Neural cell (in vitro differentiated cells): Measurements from ENCODE around the gene TRIM29. TPM values are rescaled to one million over a fixed set of nuclear protein-coding genes. Genes with fewer than 3 reads are reported as not detected.

Experiments used
- H2AFZ ChIP-seq: fragments of 200-600, 300-800 bp; sonication (generic), shearing (Covaris generic); 2 replicates; pipeline ENCODE4 v1.6.0; 2014; ENCODE audit warnings: low read depth, mild to moderate bottlenecking, antibody characterized with exemption, low read length, moderate library complexity
- H3F3A ChIP-seq: fragments of 200-600 bp; shearing (Covaris generic); 2 replicates; pipeline ENCODE4 v1.6.1; 2016; ENCODE audit warnings: mild to moderate bottlenecking, moderate library complexity, mixed read lengths, antibody characterized with exemption, low read length; ENCODE audit not compliant: insufficient read depth, poor library complexity, severe bottlenecking
- H3K27ac ChIP-seq: fragments of 200-600, 300-800 bp; sonication (generic), shearing (Covaris generic); 2 replicates; pipeline ENCODE4 v1.5.1; 2014; ENCODE audit warnings: mild to moderate bottlenecking, low read length, moderate library complexity
- H3K27me3 ChIP-seq: fragments of 300-800, 200-600 bp; sonication (generic), shearing (Covaris generic); 2 replicates; pipeline ENCODE4 v1.6.0; 2014; ENCODE audit warnings: mild to moderate bottlenecking, low read depth, low read length, moderate library complexity; ENCODE audit not compliant: insufficient read depth
- H3K36me3 ChIP-seq: fragments of 300-800, 200-600 bp; sonication (generic), shearing (Covaris generic); 2 replicates; pipeline ENCODE4 v1.5.1; 2014; ENCODE audit warnings: mild to moderate bottlenecking, antibody characterized with exemption, low read length, moderate library complexity; ENCODE audit not compliant: insufficient read depth
- H3K4me2 ChIP-seq: fragments of 300-800, 200-600 bp; sonication (generic), shearing (Covaris generic); 2 replicates; pipeline ENCODE4 v1.6.0; 2014; ENCODE audit warnings: mild to moderate bottlenecking, low read length
- H3K4me3 ChIP-seq: fragments of 300-800, 200-600 bp; sonication (generic), shearing (Covaris generic); 2 replicates; pipeline ENCODE4 v1.5.1; 2014; ENCODE audit warnings: mild to moderate bottlenecking, low read length, moderate library complexity
- H3K79me2 ChIP-seq: fragments of 200-600 bp; shearing (Covaris generic); replicated peaks from 2 replicates; pipeline ENCODE4 v1.6.0; 2014; ENCODE audit warnings: mild to moderate bottlenecking, low read length, moderate library complexity; ENCODE audit not compliant: insufficient read depth
- H3K9ac ChIP-seq: fragments of 300-800, 200-600 bp; sonication (generic), shearing (Covaris generic); 2 replicates; pipeline ENCODE4 v1.6.1; 2016; ENCODE audit warnings: mild to moderate bottlenecking, low read length, mixed read lengths
- H3K9me2 ChIP-seq: fragments of 200-600 bp; shearing (Covaris generic); 2 replicates; pipeline ENCODE4 v1.6.1; 2016; ENCODE audit warnings: mild to moderate bottlenecking, low read length, mixed read lengths; ENCODE audit not compliant: insufficient read depth
- H3K9me3 ChIP-seq: fragments of 200-600, 300-800 bp; sonication (generic), shearing (Covaris generic); 2 replicates; pipeline ENCODE4 v1.6.1; 2016; ENCODE audit warnings: mild to moderate bottlenecking, mixed run types, low read length, moderate library complexity, mixed read lengths
- H4K20me1 ChIP-seq: fragments of 200-600 bp; shearing (Covaris generic); 2 replicates; pipeline ENCODE4 v1.6.1; 2016; ENCODE audit warnings: mild to moderate bottlenecking, mixed run types; ENCODE audit not compliant: insufficient read depth
- CTCF ChIP-seq: fragments of 450-650 bp; IDR thresholded peaks from 2 replicates; pipeline ENCODE4 v1.5.1; 2014; ENCODE audit warnings: antibody characterized with exemption, mild to moderate bottlenecking, moderate library complexity; ENCODE audit not compliant: poor library complexity, severe bottlenecking
- EP300 ChIP-seq: fragments of 450-650 bp; conservative IDR thresholded peaks from 2 replicates; pipeline ENCODE4 v1.6.1; 2014; ENCODE audit warnings: antibody characterized with exemption, mild to moderate bottlenecking, moderate library complexity; ENCODE audit not compliant: poor library complexity, severe bottlenecking
- EZH2 ChIP-seq: fragments of 200-600, 300-800 bp; shearing (Covaris generic), sonication (generic); IDR thresholded peaks from 2 replicates; pipeline ENCODE4 v1.6.1; 2014; ENCODE audit warnings: antibody characterized with exemption, low read length, borderline replicate concordance, mild to moderate bottlenecking; ENCODE audit not compliant: insufficient read depth, poor library complexity, severe bottlenecking
- MXI1 ChIP-seq: fragments of 450-650 bp; conservative IDR thresholded peaks from 2 replicates; pipeline ENCODE4 v1.6.1; 2014; ENCODE audit warnings: antibody characterized with exemption, mild to moderate bottlenecking; ENCODE audit not compliant: poor library complexity, severe bottlenecking
- POLR2AphosphoS5 ChIP-seq: IDR thresholded peaks from 2 replicates; pipeline ENCODE4 v1.6.1; 2012
- RAD21 ChIP-seq: fragments of 450-650 bp; conservative IDR thresholded peaks from 2 replicates; pipeline ENCODE4 v1.6.1; 2014; ENCODE audit warnings: antibody characterized with exemption, mild to moderate bottlenecking, moderate library complexity
- REST ChIP-seq: IDR thresholded peaks from 2 replicates; pipeline ENCODE4 v1.6.1; 2012; ENCODE audit warnings: borderline replicate concordance
- SMC3 ChIP-seq: fragments of 450-650 bp; conservative IDR thresholded peaks from 2 replicates; pipeline ENCODE4 v1.6.1; 2014; ENCODE audit warnings: antibody characterized with exemption, mild to moderate bottlenecking, moderate library complexity; ENCODE audit not compliant: poor library complexity
- TAF1 ChIP-seq: IDR thresholded peaks from 2 replicates; pipeline ENCODE4 v1.6.1; 2012; ENCODE audit warnings: low read depth
- polyA plus RNA-seq: library from polyadenylated mRNA; depleted of rRNA; stranded (reverse); fragments of >200 nt; gene quantifications from 2 replicates; pipeline ENCODE4 v1.2.3, GENCODE V29; 2014

Gene TRIM29
- polyA plus RNA-seq, 1 donor from 2014 or later, result 0.82 TPM

- Histone ChIP-seq H3F3A (no peaks in the 10 kb centered on the region), H3K4me3 (no peak overlapping the region), H3K27me3 (no peaks in the 10 kb centered on the region), H3K27ac (no peak overlapping the region), H3K4me2 (no peak overlapping the region), H4K20me1 (no peaks in the 10 kb centered on the region), H3K79me2 (no peaks in the 10 kb centered on the region), H3K9me2 (no peaks in the 10 kb centered on the region), H3K9me3 (no peaks in the 10 kb centered on the region), H3K9ac (no peak overlapping the region), H2AFZ (no peak overlapping the region), H3K36me3 (no peaks in the 10 kb centered on the region)
- TF ChIP-seq CTCF, result no peak
- no peak for TF ChIP-seq TAF1
- TF ChIP-seq REST, result no peak
- TF ChIP-seq RAD21, result no peak
- no peak for TF ChIP-seq MXI1
- TF ChIP-seq EP300, result no peak
- no peak for TF ChIP-seq POLR2AphosphoS5
- TF ChIP-seq EZH2, result no peak
- no peak for TF ChIP-seq SMC3
These were observed 41.3 kb upstream of the TRIM29 start for GRCh38 chr11:120179057-120179672.

GRCh38 chr11:120178561-120179056 lies 40.7 kb upstream of the TRIM29 start:
- no peaks in the 10 kb centered on the region for H3F3A ChIP-seq
- H4K20me1 ChIP-seq, result no peaks in the 10 kb centered on the region
- H3K27me3 ChIP-seq, result no peaks in the 10 kb centered on the region
- H3K9me2 ChIP-seq, result no peaks in the 10 kb centered on the region
- no peaks in the 10 kb centered on the region for H3K9me3 ChIP-seq
- no peak overlapping the region for H3K4me2 ChIP-seq
- no peak overlapping the region for H3K27ac ChIP-seq
- H3K79me2 ChIP-seq, result no peaks in the 10 kb centered on the region
- H3K4me3 ChIP-seq, result no peak overlapping the region
- no peak for TF ChIP-seq MXI1
- TF ChIP-seq EZH2, result no peak
- no peak for TF ChIP-seq SMC3
- TF ChIP-seq RAD21, result no peak
- no peak for TF ChIP-seq EP300
- no peak for TF ChIP-seq POLR2AphosphoS5
- TF ChIP-seq REST, result no peak
- no peak for TF ChIP-seq CTCF
- H2AFZ ChIP-seq, result no peak overlapping the region
- no peak overlapping the region for H3K9ac ChIP-seq
- no peaks in the 10 kb centered on the region for H3K36me3 ChIP-seq
